GM10847 (cell line): ENCODE results near the gene NEK9.

Source experiments
- POLR2A ChIP-seq: IDR thresholded peaks from 2 replicates; pipeline ENCODE4 v1.6.1; 2011; ENCODE audit not compliant: insufficient read length; ENCODE audit errors: extremely low read depth

NEK9 gene

GRCh38 chr14:75151851-75152250, 25.0 kb upstream of the NEK9 start:
- TF ChIP-seq POLR2A: no peak

- no peak for TF ChIP-seq POLR2A
Measured at GRCh38 chr14:75150150-75150549, 23.3 kb upstream of the NEK9 start.

GRCh38 chr14:75147423-75148071, 20.7 kb upstream of the NEK9 start:
- no peak for TF ChIP-seq POLR2A

GRCh38 chr14:75144944-75145343, 18.1 kb upstream of the NEK9 start:
- TF ChIP-seq POLR2A: no peak

GRCh38 chr14:75143761-75144527, 17.1 kb upstream of the NEK9 start:
- TF ChIP-seq POLR2A: no peak

- TF ChIP-seq POLR2A: no peak
Measured at GRCh38 chr14:75142494-75142893, 15.6 kb upstream of the NEK9 start.

- no peak for TF ChIP-seq POLR2A
Measured at GRCh38 chr14:75141967-75142366, 15.1 kb upstream of the NEK9 start.

GRCh38 chr14:75141062-75141461, 14.2 kb upstream of the NEK9 start:
- TF ChIP-seq POLR2A: no peak

GRCh38 chr14:75140620-75141019, 13.8 kb upstream of the NEK9 start:
- no peak for TF ChIP-seq POLR2A

GRCh38 chr14:75139185-75139584, 12.3 kb upstream of the NEK9 start:
- TF ChIP-seq POLR2A: no peak

- TF ChIP-seq POLR2A: no peak
Measured at GRCh38 chr14:75138492-75138891, 11.6 kb upstream of the NEK9 start.

- no peak for TF ChIP-seq POLR2A
Measured at GRCh38 chr14:75134644-75135043, 7.8 kb upstream of the NEK9 start.

GRCh38 chr14:75133597-75133996, 6.7 kb upstream of the NEK9 start:
- TF ChIP-seq POLR2A: no peak

GRCh38 chr14:75132382-75133086, 5.7 kb upstream of the NEK9 start:
- TF ChIP-seq POLR2A: no peak

- TF ChIP-seq POLR2A: no peak
Measured at GRCh38 chr14:75128596-75128990, 1.7 kb upstream of the NEK9 start.

- no peak for TF ChIP-seq POLR2A
Measured at GRCh38 chr14:75127903-75128595, 1.2 kb upstream of the NEK9 start.

GRCh38 chr14:75126121-75126544, 715 bp downstream of the NEK9 start:
- no peak for TF ChIP-seq POLR2A
